ENCODE results near the gene F2RL1.
"Not testable (repeated sequence)": the region's sequence is repeated elsewhere in the genome, so short reads cannot be mapped to it uniquely, and the experiment has no call there.

Gene F2RL1

GRCh38 chr5:76791461-76791860 lies 27.4 kb upstream of the F2RL1 start:
- H3K27ac Mint-ChIP-seq: no peak overlapping the region
- no peaks in the 10 kb centered on the region for H3K36me3 Mint-ChIP-seq
- no peak for DNase-seq
- no peaks in the 10 kb centered on the region for H3K27me3 Mint-ChIP-seq
- H3K9me3 Mint-ChIP-seq: no peaks in the 10 kb centered on the region
- CTCF ChIA-PET: interaction anchor here (2.0 to 3.7 kb wide), 2 partner anchors 17 to 225 kb away, joined by 7 to 16 read pairs; no protein-coding TSS in a partner anchor
- H3K4me3 Mint-ChIP-seq: no peak overlapping the region
- peaks cover 18% of the 10 kb centered on the region for H3K4me1 Mint-ChIP-seq

GRCh38 chr5:76794871-76795270 lies 24.0 kb upstream of the F2RL1 start:
- CTCF ChIA-PET: no interaction called here
- no peak for DNase-seq

GRCh38 chr5:76799588-76799987 lies 19.2 kb upstream of the F2RL1 start:
- Mint-ChIP-seq H3K4me1 (no peaks in the 10 kb centered on the region), H3K9me3 (no peaks in the 10 kb centered on the region), H3K27me3 (peaks cover 19% of the 10 kb centered on the region), H3K4me3 (no peak overlapping the region), H3K27ac (no peak overlapping the region), H3K36me3 (no peaks in the 10 kb centered on the region)
- CTCF ChIA-PET: interaction anchor here (0.6 to 1.8 kb wide), 2 partner anchors 25 to 234 kb away, joined by 3 to 5 read pairs; no protein-coding TSS in a partner anchor
- DNase-seq: no peak

More at GRCh38 chr5:76794871-76795270, 24.0 kb upstream of the F2RL1 start:
- H3K36me3 Mint-ChIP-seq: no peaks in the 10 kb centered on the region
- no peaks in the 10 kb centered on the region for H3K9me3 Mint-ChIP-seq
- no peak overlapping the region for H3K27ac Mint-ChIP-seq
- peaks cover 16% of the 10 kb centered on the region for H3K4me1 Mint-ChIP-seq
- peaks cover 1% of the 10 kb centered on the region for H3K27me3 Mint-ChIP-seq
- no peak overlapping the region for H3K4me3 Mint-ChIP-seq

GRCh38 chr5:76800579-76800978 lies 18.3 kb upstream of the F2RL1 start:
- Mint-ChIP-seq H3K9me3 (no peaks in the 10 kb centered on the region), H3K27ac (no peak overlapping the region), H3K27me3 (peaks cover 19% of the 10 kb centered on the region), H3K4me1 (no peaks in the 10 kb centered on the region), H3K36me3 (no peaks in the 10 kb centered on the region), H3K4me3 (no peak overlapping the region)
- CTCF ChIA-PET: interaction anchor here (1.8 kb wide), 1 partner anchor 26 kb away, joined by 5 read pairs; no protein-coding TSS in a partner anchor
- no peak for DNase-seq

GRCh38 chr5:76801159-76801802 lies 17.5 kb upstream of the F2RL1 start:
- Mint-ChIP-seq H3K9me3 (no peaks in the 10 kb centered on the region), H3K27me3 (peaks cover 22% of the 10 kb centered on the region)
- DNase-seq: no peak

GRCh38 chr5:76801803-76802195 lies 17.0 kb upstream of the F2RL1 start:
- no peak for DNase-seq
- Mint-ChIP-seq H3K36me3 (no peaks in the 10 kb centered on the region), H3K4me3 (no peak overlapping the region), H3K9me3 (no peaks in the 10 kb centered on the region), H3K27ac (no peak overlapping the region), H3K4me1 (no peaks in the 10 kb centered on the region), H3K27me3 (peaks cover 24% of the 10 kb centered on the region)
- CTCF ChIA-PET: no interaction called here

More at GRCh38 chr5:76801159-76801802, 17.5 kb upstream of the F2RL1 start:
- no peak overlapping the region for H3K27ac Mint-ChIP-seq
- H3K4me1 Mint-ChIP-seq: no peaks in the 10 kb centered on the region
- CTCF ChIA-PET: no interaction called here
- H3K4me3 Mint-ChIP-seq: no peak overlapping the region
- H3K36me3 Mint-ChIP-seq: no peaks in the 10 kb centered on the region

- H3K36me3 Mint-ChIP-seq: no peaks in the 10 kb centered on the region
- H3K4me1 Mint-ChIP-seq: no peaks in the 10 kb centered on the region
- CTCF ChIA-PET: no interaction called here
- H3K27me3 Mint-ChIP-seq: peaks cover 34% of the 10 kb centered on the region
- no peak overlapping the region for H3K27ac Mint-ChIP-seq
- H3K4me3 Mint-ChIP-seq: no peak overlapping the region
- no peaks in the 10 kb centered on the region for H3K9me3 Mint-ChIP-seq
- no peak for DNase-seq
Observed at GRCh38 chr5:76804266-76804665, 14.6 kb upstream of the F2RL1 start.

- DNase-seq: no peak
- Mint-ChIP-seq H3K27me3 (peaks cover 32% of the 10 kb centered on the region), H3K4me1 (no peaks in the 10 kb centered on the region), H3K4me3 (no peak overlapping the region), H3K36me3 (no peaks in the 10 kb centered on the region), H3K9me3 (no peaks in the 10 kb centered on the region), H3K27ac (no peak overlapping the region)
- CTCF ChIA-PET: interaction anchor here (1.0 to 1.4 kb wide), 3 partner anchors 9 to 32 kb away, joined by 3 to 5 read pairs (median 3); no protein-coding TSS in a partner anchor
Observed at GRCh38 chr5:76805821-76806505, 12.9 kb upstream of the F2RL1 start.

- Mint-ChIP-seq H3K4me3 (no peak overlapping the region), H3K27me3 (peaks cover 23% of the 10 kb centered on the region), H3K27ac (no peak overlapping the region), H3K36me3 (no peaks in the 10 kb centered on the region), H3K4me1 (no peaks in the 10 kb centered on the region), H3K9me3 (no peaks in the 10 kb centered on the region)
- DNase-seq: no peak
- CTCF ChIA-PET: interaction anchor here (0.9 kb wide), 1 partner anchor 10 kb away, joined by 3 read pairs; no protein-coding TSS in a partner anchor
Observed at GRCh38 chr5:76807296-76807695, 11.5 kb upstream of the F2RL1 start.

GRCh38 chr5:76808141-76808691 lies 10.6 kb upstream of the F2RL1 start:
- no peak for DNase-seq
- Mint-ChIP-seq H3K27ac (no peak overlapping the region), H3K4me1 (no peaks in the 10 kb centered on the region), H3K27me3 (peaks cover 20% of the 10 kb centered on the region), H3K9me3 (no peaks in the 10 kb centered on the region), H3K4me3 (no peak overlapping the region), H3K36me3 (no peaks in the 10 kb centered on the region)
- CTCF ChIA-PET: interaction anchor here (0.9 kb wide), 1 partner anchor 9 kb away, joined by 3 read pairs; no protein-coding TSS in a partner anchor

- CTCF ChIA-PET: no interaction called here
- no peaks in the 10 kb centered on the region for H3K9me3 Mint-ChIP-seq
- no peaks in the 10 kb centered on the region for H3K36me3 Mint-ChIP-seq
- H3K4me3 Mint-ChIP-seq: no peak overlapping the region
- H3K27ac Mint-ChIP-seq: no peak overlapping the region
- H3K4me1 Mint-ChIP-seq: peaks cover under 1% of the 10 kb centered on the region
- DNase-seq: no peak
- H3K27me3 Mint-ChIP-seq: peaks cover 20% of the 10 kb centered on the region
Observed at GRCh38 chr5:76809141-76809540, 9.7 kb upstream of the F2RL1 start.

GRCh38 chr5:76810236-76810635 lies 8.6 kb upstream of the F2RL1 start:
- Mint-ChIP-seq H3K4me3 (no peak overlapping the region), H3K27ac (no peak overlapping the region), H3K4me1 (peaks cover 3% of the 10 kb centered on the region), H3K27me3 (peaks cover 25% of the 10 kb centered on the region), H3K36me3 (no peaks in the 10 kb centered on the region), H3K9me3 (no peaks in the 10 kb centered on the region)
- no peak for DNase-seq
- CTCF ChIA-PET: no interaction called here

GRCh38 chr5:76811214-76811613 lies 7.6 kb upstream of the F2RL1 start:
- H3K9me3 Mint-ChIP-seq: no peaks in the 10 kb centered on the region
- no peaks in the 10 kb centered on the region for H3K36me3 Mint-ChIP-seq
- H3K27me3 Mint-ChIP-seq: peaks cover 33% of the 10 kb centered on the region
- H3K4me1 Mint-ChIP-seq: peaks cover 3% of the 10 kb centered on the region
- DNase-seq: no peak
- no peak overlapping the region for H3K4me3 Mint-ChIP-seq
- no peak overlapping the region for H3K27ac Mint-ChIP-seq
- CTCF ChIA-PET: no interaction called here

GRCh38 chr5:76812209-76812608 lies 6.6 kb upstream of the F2RL1 start:
- H3K9me3 Mint-ChIP-seq, H3K4me1 Mint-ChIP-seq, DNase-seq, CTCF ChIA-PET, H3K27ac Mint-ChIP-seq, H3K4me3 Mint-ChIP-seq, H3K36me3 Mint-ChIP-seq: not testable (repeated sequence)
- peaks cover 39% of the 10 kb centered on the region for H3K27me3 Mint-ChIP-seq
